SK-N-SH treated with all-trans-retinoic acid at 6 μM for 48 hours (cell line): ENCODE results near the gene OR13J1.
A peak's percentile ranks its signal among the peaks of the same experiment; 100 is the strongest.

Source experiments
- ATAC-seq: fragments of 200-7000 bp; cut with Tn5 transposase; 3 replicates; pipeline ENCODE4 v1.9.1; 2020; ENCODE audit warnings: mild to moderate bottlenecking, moderate library complexity
- ARNTL ChIP-seq: fragments of 450-650 bp; formaldehyde crosslinking; IDR thresholded peaks from 2 replicates; pipeline ENCODE4 v1.5.0; 2020; ENCODE audit warnings: low read depth, mild to moderate bottlenecking, moderate library complexity, borderline replicate concordance
- CSDC2 ChIP-seq: fragments of 250-450 bp; sonication (Bioruptor Pico); IDR thresholded peaks from 2 replicates; pipeline ENCODE4 v1.5.0; 2020; ENCODE audit warnings: mild to moderate bottlenecking, moderate library complexity
- ESRRG ChIP-seq: fragments of 250-450 bp; sonication (Bioruptor Pico); IDR thresholded peaks from 2 replicates; pipeline ENCODE4 v1.6.1; 2021; ENCODE audit warnings: mild to moderate bottlenecking
- GLIS3 ChIP-seq: fragments of 250-450 bp; sonication (Bioruptor Pico); IDR thresholded peaks from 2 replicates; pipeline ENCODE4 v1.5.0; 2020; ENCODE audit warnings: mild to moderate bottlenecking, moderate library complexity
- OSR1 ChIP-seq: fragments of 250-450 bp; sonication (Bioruptor Pico); IDR thresholded peaks from 2 replicates; pipeline ENCODE4 v1.8.0; 2022; ENCODE audit warnings: moderate library complexity, mild to moderate bottlenecking, inconsistent platforms
- PPARA ChIP-seq: fragments of 250-450 bp; sonication (Bioruptor Pico); IDR thresholded peaks from 2 replicates; pipeline ENCODE4 v1.5.0; 2020; ENCODE audit warnings: mild to moderate bottlenecking, borderline replicate concordance
- RARB ChIP-seq: fragments of 250-450 bp; sonication (Bioruptor Pico); IDR thresholded peaks from 2 replicates; pipeline ENCODE4 v1.8.0; 2021; ENCODE audit warnings: mild to moderate bottlenecking, moderate library complexity
- SNAI2 ChIP-seq: fragments of 250-450 bp; sonication (Bioruptor Pico); IDR thresholded peaks from 2 replicates; pipeline ENCODE4 v1.5.0; 2020; ENCODE audit warnings: mild to moderate bottlenecking, moderate library complexity
- TCF4 ChIP-seq: fragments of 250-450 bp; sonication (Bioruptor Pico); IDR thresholded peaks from 2 replicates; pipeline ENCODE4 v1.8.0; 2021; ENCODE audit warnings: mild to moderate bottlenecking, moderate library complexity, borderline replicate concordance
- ZC3H10 ChIP-seq: fragments of 250-450 bp; sonication (Bioruptor Pico); IDR thresholded peaks from 2 replicates; pipeline ENCODE4 v1.5.1; 2021; ENCODE audit warnings: mild to moderate bottlenecking, moderate library complexity
- ZFP3 ChIP-seq: fragments of 250-450 bp; sonication (Bioruptor Pico); IDR thresholded peaks from 2 replicates; pipeline ENCODE4 v1.5.0; 2020; ENCODE audit warnings: mild to moderate bottlenecking, moderate library complexity
- ZNF565 ChIP-seq: fragments of 450-650 bp; formaldehyde crosslinking; conservative IDR thresholded peaks from 2 replicates; pipeline ENCODE4 v1.5.0; 2020; ENCODE audit warnings: low read depth, mild to moderate bottlenecking, moderate library complexity
- ZNF70 ChIP-seq: fragments of 450-650 bp; formaldehyde crosslinking; IDR thresholded peaks from 2 replicates; pipeline ENCODE4 v1.5.0; 2020; ENCODE audit warnings: mild to moderate bottlenecking, moderate library complexity
- TF ChIP-seq, protein P1 (sequence below): fragments of 250-450 bp; sonication (Bioruptor Pico); IDR thresholded peaks from 2 replicates; pipeline ENCODE4 v1.8.0; 2021; ENCODE audit warnings: low read depth, mild to moderate bottlenecking, moderate library complexity, borderline replicate concordance
- TF ChIP-seq, protein P2 (sequence below): fragments of 250-450 bp; sonication (Bioruptor Pico); IDR thresholded peaks from 2 replicates; pipeline ENCODE4 v1.8.0; 2020; ENCODE audit warnings: mild to moderate bottlenecking, moderate library complexity, borderline replicate concordance
- TF ChIP-seq, protein P3 (sequence below): fragments of 250-450 bp; sonication (Bioruptor Pico); IDR thresholded peaks from 2 replicates; pipeline ENCODE4 v1.5.0; 2020; ENCODE audit warnings: mild to moderate bottlenecking, moderate library complexity
- TF ChIP-seq, protein P4 (sequence below): fragments of 250-450 bp; sonication (Bioruptor Pico); IDR thresholded peaks from 2 replicates; pipeline ENCODE4 v1.5.1; 2021; ENCODE audit warnings: mild to moderate bottlenecking, moderate library complexity

Gene OR13J1

DNA sequence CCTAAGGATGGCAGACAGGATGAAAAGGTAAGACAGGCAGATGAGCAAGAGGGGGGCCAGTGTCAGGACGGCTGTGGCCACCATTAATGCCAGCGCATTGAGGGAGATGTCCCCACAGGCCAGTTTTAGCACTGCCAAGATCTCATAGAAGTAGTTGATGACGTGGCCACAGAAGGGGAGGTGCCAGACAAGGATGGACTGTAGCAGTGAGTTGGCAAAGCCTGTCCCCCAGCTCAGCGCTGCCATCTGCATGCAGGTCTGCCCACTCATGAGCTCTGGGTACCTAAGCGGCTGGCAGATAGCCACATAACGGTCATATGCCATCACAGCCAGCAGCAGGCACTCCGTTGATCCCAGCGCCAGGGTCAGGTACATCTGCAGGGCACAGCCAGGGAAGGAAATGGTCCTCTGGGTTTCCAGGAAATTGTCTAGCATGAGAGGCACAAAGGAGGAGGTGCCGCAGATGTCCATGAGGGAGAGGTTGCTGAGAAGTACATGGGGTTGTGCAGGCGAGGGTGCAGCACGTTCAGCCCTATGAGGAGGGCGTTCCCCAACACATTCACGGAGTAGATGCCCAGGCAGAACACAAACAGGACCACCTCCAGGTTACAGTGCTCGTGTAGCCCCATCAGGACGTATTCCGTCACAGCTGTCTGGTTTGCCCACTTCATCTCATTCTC, 10.8 kb downstream of the OR13J1 start:
- TF ChIP-seq, protein P1, sequence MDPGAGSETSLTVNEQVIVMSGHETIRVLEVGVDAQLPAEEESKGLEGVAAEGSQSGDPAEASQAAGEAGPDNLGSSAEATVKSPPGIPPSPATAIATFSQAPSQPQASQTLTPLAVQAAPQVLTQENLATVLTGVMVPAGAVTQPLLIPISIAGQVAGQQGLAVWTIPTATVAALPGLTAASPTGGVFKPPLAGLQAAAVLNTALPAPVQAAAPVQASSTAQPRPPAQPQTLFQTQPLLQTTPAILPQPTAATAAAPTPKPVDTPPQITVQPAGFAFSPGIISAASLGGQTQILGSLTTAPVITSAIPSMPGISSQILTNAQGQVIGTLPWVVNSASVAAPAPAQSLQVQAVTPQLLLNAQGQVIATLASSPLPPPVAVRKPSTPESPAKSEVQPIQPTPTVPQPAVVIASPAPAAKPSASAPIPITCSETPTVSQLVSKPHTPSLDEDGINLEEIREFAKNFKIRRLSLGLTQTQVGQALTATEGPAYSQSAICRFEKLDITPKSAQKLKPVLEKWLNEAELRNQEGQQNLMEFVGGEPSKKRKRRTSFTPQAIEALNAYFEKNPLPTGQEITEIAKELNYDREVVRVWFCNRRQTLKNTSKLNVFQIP (CRISPR knock-in tag): no peak
- TF ChIP-seq PPARA (CRISPR knock-in tag): no peak
- TF ChIP-seq, protein P2, sequence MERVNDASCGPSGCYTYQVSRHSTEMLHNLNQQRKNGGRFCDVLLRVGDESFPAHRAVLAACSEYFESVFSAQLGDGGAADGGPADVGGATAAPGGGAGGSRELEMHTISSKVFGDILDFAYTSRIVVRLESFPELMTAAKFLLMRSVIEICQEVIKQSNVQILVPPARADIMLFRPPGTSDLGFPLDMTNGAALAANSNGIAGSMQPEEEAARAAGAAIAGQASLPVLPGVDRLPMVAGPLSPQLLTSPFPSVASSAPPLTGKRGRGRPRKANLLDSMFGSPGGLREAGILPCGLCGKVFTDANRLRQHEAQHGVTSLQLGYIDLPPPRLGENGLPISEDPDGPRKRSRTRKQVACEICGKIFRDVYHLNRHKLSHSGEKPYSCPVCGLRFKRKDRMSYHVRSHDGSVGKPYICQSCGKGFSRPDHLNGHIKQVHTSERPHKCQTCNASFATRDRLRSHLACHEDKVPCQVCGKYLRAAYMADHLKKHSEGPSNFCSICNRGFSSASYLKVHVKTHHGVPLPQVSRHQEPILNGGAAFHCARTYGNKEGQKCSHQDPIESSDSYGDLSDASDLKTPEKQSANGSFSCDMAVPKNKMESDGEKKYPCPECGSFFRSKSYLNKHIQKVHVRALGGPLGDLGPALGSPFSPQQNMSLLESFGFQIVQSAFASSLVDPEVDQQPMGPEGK (CRISPR knock-in tag): no peak
- no peak for TF ChIP-seq TCF4 (CRISPR knock-in tag)
- TF ChIP-seq ESRRG (CRISPR knock-in tag): no peak
- TF ChIP-seq, protein P3, sequence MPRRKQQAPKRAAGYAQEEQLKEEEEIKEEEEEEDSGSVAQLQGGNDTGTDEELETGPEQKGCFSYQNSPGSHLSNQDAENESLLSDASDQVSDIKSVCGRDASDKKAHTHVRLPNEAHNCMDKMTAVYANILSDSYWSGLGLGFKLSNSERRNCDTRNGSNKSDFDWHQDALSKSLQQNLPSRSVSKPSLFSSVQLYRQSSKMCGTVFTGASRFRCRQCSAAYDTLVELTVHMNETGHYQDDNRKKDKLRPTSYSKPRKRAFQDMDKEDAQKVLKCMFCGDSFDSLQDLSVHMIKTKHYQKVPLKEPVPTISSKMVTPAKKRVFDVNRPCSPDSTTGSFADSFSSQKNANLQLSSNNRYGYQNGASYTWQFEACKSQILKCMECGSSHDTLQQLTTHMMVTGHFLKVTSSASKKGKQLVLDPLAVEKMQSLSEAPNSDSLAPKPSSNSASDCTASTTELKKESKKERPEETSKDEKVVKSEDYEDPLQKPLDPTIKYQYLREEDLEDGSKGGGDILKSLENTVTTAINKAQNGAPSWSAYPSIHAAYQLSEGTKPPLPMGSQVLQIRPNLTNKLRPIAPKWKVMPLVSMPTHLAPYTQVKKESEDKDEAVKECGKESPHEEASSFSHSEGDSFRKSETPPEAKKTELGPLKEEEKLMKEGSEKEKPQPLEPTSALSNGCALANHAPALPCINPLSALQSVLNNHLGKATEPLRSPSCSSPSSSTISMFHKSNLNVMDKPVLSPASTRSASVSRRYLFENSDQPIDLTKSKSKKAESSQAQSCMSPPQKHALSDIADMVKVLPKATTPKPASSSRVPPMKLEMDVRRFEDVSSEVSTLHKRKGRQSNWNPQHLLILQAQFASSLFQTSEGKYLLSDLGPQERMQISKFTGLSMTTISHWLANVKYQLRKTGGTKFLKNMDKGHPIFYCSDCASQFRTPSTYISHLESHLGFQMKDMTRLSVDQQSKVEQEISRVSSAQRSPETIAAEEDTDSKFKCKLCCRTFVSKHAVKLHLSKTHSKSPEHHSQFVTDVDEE: no peak
- TF ChIP-seq ZNF565 (CRISPR knock-in tag): no peak
- TF ChIP-seq CSDC2 (CRISPR knock-in tag): no peak
- TF ChIP-seq RARB (CRISPR knock-in tag): no peak
- no peak for TF ChIP-seq SNAI2 (CRISPR knock-in tag)
- no peak for TF ChIP-seq GLIS3 (CRISPR knock-in tag)
- no peak for TF ChIP-seq OSR1 (CRISPR knock-in tag)
- TF ChIP-seq ZFP3 (CRISPR knock-in tag): no peak
- TF ChIP-seq, all 23 proteins: peak for 0
- ATAC-seq: peak; percentile 67

DNA sequence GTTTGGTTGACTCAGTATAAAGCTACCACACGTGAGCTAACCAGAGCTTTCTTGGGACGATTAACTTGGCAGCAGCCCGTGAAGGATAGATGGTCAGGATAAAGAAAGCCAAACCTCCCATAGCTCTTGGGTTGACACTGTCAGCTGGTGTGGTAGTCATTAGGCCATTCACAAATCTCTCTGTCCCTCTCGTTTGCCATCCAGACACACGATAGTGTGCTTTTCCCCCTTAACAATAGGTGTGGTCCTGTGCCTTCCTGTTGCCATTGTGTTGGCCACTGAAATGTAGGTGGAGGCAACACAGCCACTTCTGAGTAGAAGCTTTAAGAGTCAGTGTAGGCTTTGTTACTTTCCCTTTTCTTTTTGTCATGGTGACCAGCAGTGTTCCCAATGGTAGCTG, 11.7 kb downstream of the OR13J1 start:
- TF ChIP-seq ARNTL (CRISPR knock-in tag): no peak
- TF ChIP-seq, protein P2 (CRISPR knock-in tag): no peak
- TF ChIP-seq, protein P4, sequence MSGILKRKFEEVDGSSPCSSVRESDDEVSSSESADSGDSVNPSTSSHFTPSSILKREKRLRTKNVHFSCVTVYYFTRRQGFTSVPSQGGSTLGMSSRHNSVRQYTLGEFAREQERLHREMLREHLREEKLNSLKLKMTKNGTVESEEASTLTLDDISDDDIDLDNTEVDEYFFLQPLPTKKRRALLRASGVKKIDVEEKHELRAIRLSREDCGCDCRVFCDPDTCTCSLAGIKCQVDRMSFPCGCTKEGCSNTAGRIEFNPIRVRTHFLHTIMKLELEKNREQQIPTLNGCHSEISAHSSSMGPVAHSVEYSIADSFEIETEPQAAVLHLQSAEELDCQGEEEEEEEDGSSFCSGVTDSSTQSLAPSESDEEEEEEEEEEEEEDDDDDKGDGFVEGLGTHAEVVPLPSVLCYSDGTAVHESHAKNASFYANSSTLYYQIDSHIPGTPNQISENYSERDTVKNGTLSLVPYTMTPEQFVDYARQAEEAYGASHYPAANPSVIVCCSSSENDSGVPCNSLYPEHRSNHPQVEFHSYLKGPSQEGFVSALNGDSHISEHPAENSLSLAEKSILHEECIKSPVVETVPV: no peak
- no peak for TF ChIP-seq OSR1 (CRISPR knock-in tag)
- no peak for TF ChIP-seq ZC3H10 (CRISPR knock-in tag)
- TF ChIP-seq CSDC2 (CRISPR knock-in tag): no peak
- TF ChIP-seq ZNF70 (CRISPR knock-in tag): no peak
- no peak for TF ChIP-seq GLIS3 (CRISPR knock-in tag)
- no peak for TF ChIP-seq TCF4 (CRISPR knock-in tag)
- TF ChIP-seq, protein P1 (CRISPR knock-in tag): no peak
- ATAC-seq: no peak
